Upper lobe of left lung (tissue), 6 donors: ENCODE results near the gene VWA2. TPM values are rescaled to one million over a fixed set of nuclear protein-coding genes. Genes with fewer than 3 reads are reported as not detected.

ENCODE experiments used
- ATAC-seq, 2 donors: fragments of 200-7000 bp; cut with Tn5 transposase; one replicate each; pipeline ENCODE4 v1.9.1; 2022; ENCODE audit warnings: mild to moderate bottlenecking in 2 of 2, moderate library complexity in 2 of 2; ENCODE audit not compliant: low FRiP score in 2 of 2
- DNase-seq, 2 donors: peaks; one replicate each; pipeline ENCODE4 v3.0.0-alpha.2; 2019 to 2020
- H3K27ac ChIP-seq, 4 donors: fragments of 200-600 bp; sonication (generic); one replicate each; pipeline ENCODE4 v1.5.1; 2016 to 2019
- H3K27me3 ChIP-seq, 4 donors: fragments of 200-600 bp; sonication (generic); one replicate each; pipeline ENCODE4 v1.5.1; 2017 to 2019
- H3K36me3 ChIP-seq, 4 donors: fragments of 200-600 bp; sonication (generic); one replicate each; pipeline ENCODE4 v1.5.1; 2016 to 2019
- H3K4me1 ChIP-seq, 4 donors: fragments of 200-600 bp; sonication (generic); one replicate each; pipeline ENCODE4 v1.5.1; 2018 to 2019
- H3K4me3 ChIP-seq, 4 donors: fragments of 200-600 bp; sonication (generic); one replicate each; pipeline ENCODE4 v1.5.1; 2017 to 2019; ENCODE audit warnings: mild to moderate bottlenecking in 2 of 4, moderate library complexity in 1 of 4
- H3K9me3 ChIP-seq, 4 donors: fragments of 200-600 bp; sonication (generic); one replicate each; pipeline ENCODE4 v1.5.1; 2018 to 2019
- EP300 ChIP-seq, 4 donors: sonication (generic); formaldehyde crosslinking; IDR thresholded peaks; one replicate each; pipeline ENCODE4 v1.5.1; 2017; ENCODE audit warnings: antibody characterized with exemption in 4 of 4, control low read depth in 2 of 4
- POLR2A ChIP-seq, 4 donors: fragments of 450-650 bp; IDR thresholded peaks; one replicate each; pipeline ENCODE4 v1.5.1; 2016 to 2017; ENCODE audit warnings: antibody characterized with exemption in 4 of 4, mild to moderate bottlenecking in 2 of 4
- POLR2AphosphoS5 ChIP-seq, 2 donors: sonication (generic); formaldehyde crosslinking; IDR thresholded peaks; one replicate each; pipeline ENCODE4 v1.5.1; 2017; ENCODE audit warnings: antibody characterized with exemption in 2 of 2
- WGBS, 2 donors: methylation state at CpG; one replicate each; pipeline ENCODE4 v1.1.5; 2017 to 2018; 5-methylcytosine and 5-hydroxymethylcytosine counted together
- total RNA-seq, 6 donors: library from RNA; depleted of rRNA in 4 of 6; stranded (reverse); fragments of >200 nt in 4 of 6; gene quantifications; one replicate each; pipeline versions ENCODE4 v1.1.0 to v1.2.1, GENCODE V29; 2016 to 2021
- TF ChIP-seq, protein P1 (sequence below), 6 experiments: fragments of 450-650 bp in 4 of 6; fragments of 200-600 bp in 2 of 6; sonication (generic) in 2 of 6; IDR thresholded peaks; one replicate each; pipeline ENCODE4 v1.5.1; 2016 to 2019; ENCODE audit warnings: antibody characterized with exemption in 6 of 6
- donor health status: DM: no; HTN: no; CAD: no; lungs with moderate emphysema.
- donor health status: DM: no; HTN: yes; CAD: no; lungs with severe emphysema.

The VWA2 gene
- total RNA-seq, 6 donors from 2014 or later: 8.3 to 17.8 (median 12.4) TPM

- Histone ChIP-seq H3K27ac (no peak overlapping the region), H3K4me1 (no peaks in the 10 kb centered on the region), H3K9me3 (no peaks in the 10 kb centered on the region), H3K27me3 (no peaks in the 10 kb centered on the region), H3K36me3 (no peaks in the 10 kb centered on the region), H3K4me3 (no peak overlapping the region)
- DNase-seq (no peak), ATAC-seq (no peak)
- 79% methylated on average over 6 of the region's 6 CpGs for WGBS, 2 donors
- TF ChIP-seq, protein P1, sequence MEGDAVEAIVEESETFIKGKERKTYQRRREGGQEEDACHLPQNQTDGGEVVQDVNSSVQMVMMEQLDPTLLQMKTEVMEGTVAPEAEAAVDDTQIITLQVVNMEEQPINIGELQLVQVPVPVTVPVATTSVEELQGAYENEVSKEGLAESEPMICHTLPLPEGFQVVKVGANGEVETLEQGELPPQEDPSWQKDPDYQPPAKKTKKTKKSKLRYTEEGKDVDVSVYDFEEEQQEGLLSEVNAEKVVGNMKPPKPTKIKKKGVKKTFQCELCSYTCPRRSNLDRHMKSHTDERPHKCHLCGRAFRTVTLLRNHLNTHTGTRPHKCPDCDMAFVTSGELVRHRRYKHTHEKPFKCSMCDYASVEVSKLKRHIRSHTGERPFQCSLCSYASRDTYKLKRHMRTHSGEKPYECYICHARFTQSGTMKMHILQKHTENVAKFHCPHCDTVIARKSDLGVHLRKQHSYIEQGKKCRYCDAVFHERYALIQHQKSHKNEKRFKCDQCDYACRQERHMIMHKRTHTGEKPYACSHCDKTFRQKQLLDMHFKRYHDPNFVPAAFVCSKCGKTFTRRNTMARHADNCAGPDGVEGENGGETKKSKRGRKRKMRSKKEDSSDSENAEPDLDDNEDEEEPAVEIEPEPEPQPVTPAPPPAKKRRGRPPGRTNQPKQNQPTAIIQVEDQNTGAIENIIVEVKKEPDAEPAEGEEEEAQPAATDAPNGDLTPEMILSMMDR (IDR thresholded peaks at IDR 0.05): no peak
- TF ChIP-seq POLR2AphosphoS5 (IDR thresholded peaks at IDR 0.05) (no peak), POLR2A (IDR thresholded peaks at IDR 0.05) (no peak), EP300 (IDR thresholded peaks at IDR 0.05) (no peak)
These were observed 5.6 kb upstream of the VWA2 start for GRCh38 chr10:114233482-114233881.

GRCh38 chr10:114234132-114234531 lies 4.9 kb upstream of the VWA2 start:
- H3K4me3 ChIP-seq: no peak overlapping the region
- H3K4me1 ChIP-seq: peaks cover 0 to 6% (median 5%) of the 10 kb centered on the region in 4 donors
- DNase-seq: no peak
- ATAC-seq: no peak
- H3K27me3 ChIP-seq: peaks cover 0 to 5% (median under 1%) of the 10 kb centered on the region in 4 donors
- H3K36me3 ChIP-seq: no peaks in the 10 kb centered on the region
- H3K9me3 ChIP-seq: no peaks in the 10 kb centered on the region
- TF ChIP-seq, protein P1 (IDR thresholded peaks at IDR 0.05): no peak
- no peak for TF ChIP-seq POLR2AphosphoS5 (IDR thresholded peaks at IDR 0.05)
- TF ChIP-seq POLR2A (IDR thresholded peaks at IDR 0.05): no peak
- no peak for TF ChIP-seq EP300 (IDR thresholded peaks at IDR 0.05)
- no peak overlapping the region for H3K27ac ChIP-seq

DNA sequence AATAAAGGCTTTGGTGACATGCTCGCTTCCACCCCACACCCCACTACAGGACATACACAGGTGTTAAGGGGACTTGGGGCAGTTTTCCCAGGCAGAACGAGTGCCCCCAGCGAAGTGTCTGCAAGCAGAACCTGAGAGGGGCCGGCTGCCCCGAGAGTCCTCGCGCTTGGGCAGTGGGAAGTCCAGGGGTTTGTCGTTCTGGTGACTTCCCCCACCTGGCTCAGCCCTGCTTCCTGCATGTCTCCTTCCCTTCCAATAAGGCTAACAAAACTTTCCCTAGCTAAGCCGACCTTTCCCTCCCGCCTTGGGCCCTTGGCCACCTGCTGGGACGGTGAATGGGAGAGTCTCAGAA lies 916 bp downstream of the VWA2 start:
- Histone ChIP-seq H3K36me3 (no peaks in the 10 kb centered on the region), H3K27me3 (peaks cover 0 to 14% (median 6%) of the 10 kb centered on the region in 4 donors), H3K9me3 (no peaks in the 10 kb centered on the region), H3K4me1 (peaks cover 19 to 32% (median 28%) of the 10 kb centered on the region in 4 donors), H3K4me3 (peak overlapping the region in 3 of 4 donors; percentile 53 to 67 (median 53)), H3K27ac (peak overlapping the region; percentile 52 to 72 (median 58))
- peak in 1 of 2 donors; percentile 45 for ATAC-seq
- no peak for TF ChIP-seq POLR2A (IDR thresholded peaks at IDR 0.05)
- TF ChIP-seq, protein P1 (IDR thresholded peaks at IDR 0.05): no peak
- TF ChIP-seq POLR2AphosphoS5 (IDR thresholded peaks at IDR 0.05): no peak
- TF ChIP-seq EP300 (IDR thresholded peaks at IDR 0.05): no peak
- WGBS, 2 donors: 38 to 46% methylated on average over 7 to 11 of the region's 11 CpGs
- no peak for DNase-seq

- H3K4me3 ChIP-seq: no peak overlapping the region
- WGBS, 2 donors: 87 to 90% methylated on average over 9 of the region's 9 CpGs
- no peaks in the 10 kb centered on the region for H3K9me3 ChIP-seq
- ATAC-seq (no peak), DNase-seq (no peak)
- no peak overlapping the region for H3K27ac ChIP-seq
- peaks cover 25 to 50% (median 40%) of the 10 kb centered on the region in 4 donors for H3K4me1 ChIP-seq
- H3K36me3 ChIP-seq: no peaks in the 10 kb centered on the region
- H3K27me3 ChIP-seq: peaks cover 0 to 14% (median 6%) of the 10 kb centered on the region in 4 donors
- TF ChIP-seq POLR2A (IDR thresholded peaks at IDR 0.05): no peak
- TF ChIP-seq, protein P1 (IDR thresholded peaks at IDR 0.05): no peak
- no peak for TF ChIP-seq EP300 (IDR thresholded peaks at IDR 0.05)
- no peak for TF ChIP-seq POLR2AphosphoS5 (IDR thresholded peaks at IDR 0.05)
These were observed 3.2 kb downstream of the VWA2 start for GRCh38 chr10:114242235-114242634.

GRCh38 chr10:114243661-114244060 lies 4.6 kb downstream of the VWA2 start:
- TF ChIP-seq POLR2A (IDR thresholded peaks at IDR 0.05) (no peak), EP300 (IDR thresholded peaks at IDR 0.05) (no peak), POLR2AphosphoS5 (IDR thresholded peaks at IDR 0.05) (no peak)
- TF ChIP-seq, protein P1 (IDR thresholded peaks at IDR 0.05): no peak
- 72 to 87% methylated on average over 9 of the region's 9 CpGs for WGBS, 2 donors
- DNase-seq (no peak), ATAC-seq (no peak)
- H3K36me3 ChIP-seq: no peaks in the 10 kb centered on the region
- H3K4me3 ChIP-seq: no peak overlapping the region
- no peaks in the 10 kb centered on the region for H3K9me3 ChIP-seq
- peaks cover 0 to 14% (median 6%) of the 10 kb centered on the region in 4 donors for H3K27me3 ChIP-seq
- peaks cover 25 to 50% (median 39%) of the 10 kb centered on the region in 4 donors for H3K4me1 ChIP-seq
- H3K27ac ChIP-seq: peak overlapping the region in 2 of 4 donors; percentile 50 to 53
